Measurements from ENCODE around the gene KRT71. TPM values are rescaled to one million over a fixed set of nuclear protein-coding genes. Genes with fewer than 3 reads are reported as not detected.

The KRT71 gene
- total RNA-seq, 1 experiment from 2014 or later, result not detected

DNA sequence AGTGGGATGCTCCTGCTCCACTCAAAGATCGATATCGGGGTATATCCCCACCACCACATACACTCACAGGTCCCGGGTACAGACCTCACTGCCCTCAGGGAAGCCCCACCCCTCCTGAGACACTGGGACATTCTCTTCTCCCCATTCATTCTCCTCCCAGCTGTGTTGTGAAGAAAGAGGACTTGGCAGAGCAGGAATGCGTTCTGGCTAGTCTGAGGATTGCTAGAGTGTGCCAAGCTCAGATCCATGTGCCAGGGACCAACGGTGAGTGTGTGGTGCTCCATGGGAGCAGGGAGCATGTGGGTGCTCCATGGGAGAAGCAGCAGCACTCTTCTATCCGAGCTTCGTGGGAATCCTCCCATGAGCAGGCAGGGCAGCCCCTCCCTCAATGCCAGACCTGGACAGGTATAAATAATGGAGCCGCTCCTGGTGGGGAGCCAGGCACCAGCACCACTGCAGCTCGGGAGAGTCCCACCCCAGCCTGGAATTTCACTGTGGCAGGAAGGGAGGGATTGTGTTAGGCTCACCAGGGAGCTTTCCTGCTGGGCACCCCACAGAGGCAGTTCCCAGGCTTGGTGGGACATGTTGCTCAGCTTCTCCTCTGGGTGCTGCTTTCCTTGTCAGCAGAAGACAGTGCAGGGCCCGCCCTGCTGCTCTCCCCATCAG, 30.5 kb downstream of the KRT71 start:
- no peak overlapping the region for H3K4me3 ChIP-seq (ENCODE audit: low read depth in 2 of 2, low read length in 2 of 2)
- H3K36me3 ChIP-seq (ENCODE audit: control insufficient read depth, insufficient read depth, low read length), result no peaks in the 10 kb centered on the region
- CTCF ChIA-PET, result interaction anchor here (0.5 kb wide), 1 partner anchor 11 kb away, joined by 5 read pairs; no protein-coding TSS in a partner anchor
- in situ Hi-C loops (cut with HindIII; ENCODE audit: low pct_unique_long_range_greater_than_20kb, low sequenced_read_pairs), result no loop called here
- H3K27me3 ChIP-seq (ENCODE audit: control insufficient read depth, insufficient read depth, low read length), result no peaks in the 10 kb centered on the region
- no peak for ATAC-seq
- POLR2A ChIA-PET, result no interaction called here
- TF ChIP-seq REST (IDR thresholded peaks at IDR 0.05; ENCODE audit: insufficient read depth in 1 of 2, low read depth in 2 of 2, low read length in 1 of 2) (no peak), CTCF (IDR thresholded peaks at IDR 0.05) (no peak), POLR2AphosphoS5 (IDR thresholded peaks at IDR 0.05; ENCODE audit: low read depth, low read length) (no peak), SIN3A (IDR thresholded peaks at IDR 0.05; ENCODE audit: borderline replicate concordance, insufficient read depth, low read depth, low read length) (no peak), TCF7L2 (IDR thresholded peaks at IDR 0.05; ENCODE audit: low read depth, low read length) (no peak)
- H3K27ac ChIP-seq (ENCODE audit: low read length), result no peak overlapping the region
- H3K4me1 ChIP-seq (ENCODE audit: control insufficient read depth, insufficient read depth, low read length), result peaks cover 8% of the 10 kb centered on the region; the same call in 1 of the 2 replicates
- intact Hi-C loops (cut with micrococcal nuclease; ENCODE audit: unreplicated experiment), result no loop called here
- no peaks in the 10 kb centered on the region for H3K9me3 ChIP-seq (ENCODE audit: control insufficient read depth, insufficient read depth, low read depth, low read length)
- DNase-seq (ENCODE audit: low read depth, low spot score), result no peak
- no TSS peak for BruUV-seq (replicated peaks)

DNA sequence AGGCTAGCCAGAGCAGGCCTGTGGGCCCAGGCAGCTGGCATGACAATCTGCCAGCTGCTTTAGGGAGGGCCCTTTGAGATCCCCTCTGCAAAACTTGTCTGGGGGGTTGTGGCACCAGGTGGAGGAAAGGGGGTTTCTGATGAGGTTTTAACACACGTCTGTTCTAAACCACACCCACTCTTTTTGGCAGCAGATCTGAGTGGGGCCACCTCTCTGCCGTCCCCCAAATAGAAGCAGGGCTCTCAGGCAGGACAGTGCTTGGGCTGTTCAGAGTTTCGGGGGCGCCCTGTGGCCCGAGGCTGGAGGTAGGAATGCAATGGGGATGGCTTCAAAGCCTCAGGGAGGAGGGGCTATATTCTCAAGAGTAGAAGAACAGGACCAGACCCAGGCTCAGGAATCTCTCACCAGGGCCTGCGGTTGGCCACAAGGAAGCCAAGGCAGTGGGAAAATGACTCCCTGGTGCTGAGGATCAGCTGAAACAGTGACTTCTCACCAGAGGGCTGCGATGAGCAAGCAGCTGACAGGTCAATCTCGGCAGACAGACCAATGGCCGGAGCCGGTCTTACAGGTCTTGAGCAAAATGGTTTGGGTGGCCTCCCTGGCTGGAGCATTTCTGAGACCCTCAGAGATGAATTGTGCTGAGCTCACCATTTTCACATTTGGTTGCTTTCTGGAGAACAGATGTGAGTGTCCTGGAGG, 31.2 kb downstream of the KRT71 start:
- Histone ChIP-seq H3K27me3 (ENCODE audit: control insufficient read depth, insufficient read depth, low read length) (no peaks in the 10 kb centered on the region), H3K4me1 (ENCODE audit: control insufficient read depth, insufficient read depth, low read length) (peaks cover 8% of the 10 kb centered on the region; the same call in 1 of the 2 replicates), H3K4me3 (ENCODE audit: low read depth in 2 of 2, low read length in 2 of 2) (no peak overlapping the region), H3K36me3 (ENCODE audit: control insufficient read depth, insufficient read depth, low read length) (no peaks in the 10 kb centered on the region), H3K27ac (ENCODE audit: low read length) (no peak overlapping the region), H3K9me3 (ENCODE audit: control insufficient read depth, insufficient read depth, low read depth, low read length) (no peaks in the 10 kb centered on the region)
- no peak for DNase-seq (ENCODE audit: low read depth, low spot score)
- no peak for ATAC-seq
- in situ Hi-C loops (cut with HindIII; ENCODE audit: low pct_unique_long_range_greater_than_20kb, low sequenced_read_pairs), result no loop called here
- no TSS peak for BruUV-seq (replicated peaks)
- ChIA-PET POLR2A (no interaction called here), CTCF (no interaction called here)
- intact Hi-C loops (cut with micrococcal nuclease; ENCODE audit: unreplicated experiment), result no loop called here
- no peak for TF ChIP-seq TCF7L2 (IDR thresholded peaks at IDR 0.05; ENCODE audit: low read depth, low read length)
- no peak for TF ChIP-seq POLR2AphosphoS5 (IDR thresholded peaks at IDR 0.05; ENCODE audit: low read depth, low read length)

DNA sequence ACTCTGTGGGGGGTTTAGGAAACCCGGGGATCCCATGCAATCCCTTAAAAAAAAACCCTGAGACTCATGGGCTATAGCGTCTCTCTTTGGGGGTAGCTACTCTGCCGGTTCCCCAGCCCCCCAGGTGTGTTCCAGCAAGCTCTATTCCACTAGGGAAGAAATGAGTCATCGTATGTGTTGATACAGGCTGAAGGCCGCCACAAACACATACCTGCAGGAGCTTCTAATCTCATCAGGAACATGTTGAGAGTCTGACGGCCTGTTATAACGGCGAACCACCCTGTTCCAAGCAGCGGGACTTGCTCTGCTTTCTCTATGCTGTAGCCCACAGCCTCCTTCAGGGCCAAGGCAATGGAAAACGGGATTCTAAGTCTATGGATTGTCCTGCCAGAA, 31.8 kb downstream of the KRT71 start:
- intact Hi-C loops (cut with micrococcal nuclease; ENCODE audit: unreplicated experiment) (no loop called here), in situ Hi-C loops (cut with HindIII; ENCODE audit: low pct_unique_long_range_greater_than_20kb, low sequenced_read_pairs) (no loop called here)
- Histone ChIP-seq H3K4me3 (ENCODE audit: low read depth in 2 of 2, low read length in 2 of 2) (no peak overlapping the region), H3K27ac (ENCODE audit: low read length) (no peak overlapping the region), H3K27me3 (ENCODE audit: control insufficient read depth, insufficient read depth, low read length) (no peaks in the 10 kb centered on the region), H3K36me3 (ENCODE audit: control insufficient read depth, insufficient read depth, low read length) (no peaks in the 10 kb centered on the region), H3K4me1 (ENCODE audit: control insufficient read depth, insufficient read depth, low read length) (peaks cover 8% of the 10 kb centered on the region; the same call in 1 of the 2 replicates), H3K9me3 (ENCODE audit: control insufficient read depth, insufficient read depth, low read depth, low read length) (no peaks in the 10 kb centered on the region)
- BruUV-seq (replicated peaks), result no TSS peak
- TF ChIP-seq CTCF (IDR thresholded peaks at IDR 0.05), result no peak
- no peak for TF ChIP-seq TCF7L2 (IDR thresholded peaks at IDR 0.05; ENCODE audit: low read depth, low read length)
- no peak for TF ChIP-seq SIN3A (IDR thresholded peaks at IDR 0.05; ENCODE audit: borderline replicate concordance, insufficient read depth, low read depth, low read length)
- ATAC-seq, result peak; percentile 40
- ChIA-PET CTCF (no interaction called here), POLR2A (no interaction called here)
- no peak for DNase-seq (ENCODE audit: low read depth, low spot score)

Measured in Panc1 (cell line).